Naive thymus-derived CD8-positive, alpha-beta T cell (primary cell): Measurements from ENCODE around the gene POLR3GL. TPM values are rescaled to one million over a fixed set of nuclear protein-coding genes. Genes with fewer than 3 reads are reported as not detected.
A peak's percentile ranks its signal among the peaks of the same experiment; 100 is the strongest.
"Not testable (repeated sequence)": the region's sequence is repeated elsewhere in the genome, so short reads cannot be mapped to it uniquely, and the experiment has no call there.

Source experiments
- ATAC-seq, 2 donors: fragments of 150-1000 bp; cut with Tn5 transposase in 1 of 2; sonication (Bioruptor Pico), chemical (Tn5 transposase) in 1 of 2; 1 replicate in 1 of 2; 2 replicates in 1 of 2; pipeline ENCODE4 v1.10.0; 2021; ENCODE audit warnings: mild to moderate bottlenecking in 2 of 2, moderate library complexity in 2 of 2
- POLR2A ChIA-PET: fragments of 350-600 bp; sonication (Branson Sonifier 250); formaldehyde crosslinking; loops from one replicate; lab custom pipeline; 2021; ENCODE audit warnings: antibody characterized with exemption; lab: Charles Lee
- DNase-seq, 10 donors: peaks; one replicate each; pipeline versions ENCODE4 v3.0.0 to v3.0.0-alpha.2; 2020 to 2022
- H3K27ac Mint-ChIP-seq, 10 donors: one replicate each; pipeline ENCODE4 v1.8.0; 2020 to 2022; ENCODE audit warnings: mild to moderate bottlenecking in 10 of 10, mixed read lengths in 10 of 10, moderate library complexity in 4 of 10, inconsistent platforms in 1 of 10
- H3K27me3 Mint-ChIP-seq, 5 donors: one replicate each; pipeline ENCODE4 v1.8.0; 2021 to 2022; ENCODE audit warnings: mixed read lengths in 5 of 5
- H3K36me3 Mint-ChIP-seq, 3 donors: one replicate each; pipeline ENCODE4 v1.8.0; 2020 to 2022; ENCODE audit warnings: mixed read lengths in 3 of 3, mild to moderate bottlenecking in 2 of 3, inconsistent platforms in 1 of 3
- H3K4me1 Mint-ChIP-seq, 4 donors: one replicate each; pipeline ENCODE4 v1.8.0; 2021 to 2022; ENCODE audit warnings: mixed read lengths in 4 of 4
- H3K4me3 Mint-ChIP-seq, 10 donors: one replicate each; pipeline ENCODE4 v1.8.0; 2020 to 2022; ENCODE audit warnings: mild to moderate bottlenecking in 10 of 10, mixed read lengths in 10 of 10, moderate library complexity in 6 of 10, inconsistent platforms in 1 of 10
- H3K9me3 Mint-ChIP-seq, 9 donors: one replicate each; pipeline ENCODE4 v1.8.0; 2020 to 2022; ENCODE audit warnings: mixed read lengths in 9 of 9, mild to moderate bottlenecking in 3 of 9, inconsistent platforms in 1 of 9, moderate library complexity in 1 of 9
- polyA plus RNA-seq, 3 donors: library from polyadenylated mRNA; unstranded; fragments of 300-500 nt; fragmentation: Illumina TruSeq; gene quantifications; one replicate each; pipeline ENCODE4 v1.2.3, GENCODE V29; 2021
- total RNA-seq, 8 experiments: library from RNA in 2 of 8; stranded (reverse) in 2 of 8; gene quantifications; one replicate each; pipeline ENCODE4 v1.2.3 and lab custom pipeline; 2021 to 2026

POLR3GL gene, protein sequence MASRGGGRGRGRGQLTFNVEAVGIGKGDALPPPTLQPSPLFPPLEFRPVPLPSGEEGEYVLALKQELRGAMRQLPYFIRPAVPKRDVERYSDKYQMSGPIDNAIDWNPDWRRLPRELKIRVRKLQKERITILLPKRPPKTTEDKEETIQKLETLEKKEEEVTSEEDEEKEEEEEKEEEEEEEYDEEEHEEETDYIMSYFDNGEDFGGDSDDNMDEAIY
- total RNA-seq: 10 to 100 TPM; 32.5 to 34.4 TPM
- 100 to 1,000 TPM in 1 of 3 donors, 10 to 100 TPM in 2; 98.4 to 101 (median 98.6) TPM for polyA plus RNA-seq
- total RNA-seq (lab: John Stamatoyannopoulos, UW): 12.8 to 28.9 (median 23.4) reads per million in 6 experiments

- Mint-ChIP-seq H3K27me3 (no peaks in the 10 kb centered on the region), H3K9me3 (peaks cover 0 to 5% (median 0%) of the 10 kb centered on the region in 9 donors), H3K4me3 (peak within 1 kb of the TSS; percentile 88 to 99 (median 92)), H3K27ac (peak within 1 kb of the TSS; percentile 86 to 99 (median 98)), H3K4me1 (peaks cover 36 to 66% (median 64%) of the 10 kb centered on the region in 4 donors), H3K36me3 (peaks cover 4 to 13% (median 9%) of the 10 kb centered on the region in 3 donors)
- DNase-seq (peak; percentile 75 to 95 (median 89)), ATAC-seq (peak; percentile 84 to 87)
- POLR2A ChIA-PET: interaction anchor here (0.6 to 17.9 kb wide), 20 partner anchors 9 to 140 kb away, joined by 3 to 462 read pairs (median 6); partner anchors contain the start of genes PEX11B, PIAS3, POLR3C and RBM8A
These were observed at the start of gene POLR3GL, which contains the start of gene ANKRD34A for GRCh38 chr1:145964328-145965118. Gene POLR3GL, plus strand, starts transcription at chr1:145964690. Its CDS starts 10,176 bp downstream, at chr1:145974866. Gene ANKRD34A, minus strand, starts transcription at chr1:145964575. Its CDS starts 2,816 bp downstream, at chr1:145961759.

- no peaks in the 10 kb centered on the region for H3K9me3 Mint-ChIP-seq
- no peaks in the 10 kb centered on the region for H3K27me3 Mint-ChIP-seq
- H3K4me3 Mint-ChIP-seq: peak overlapping the region; percentile 9 to 93 (median 82)
- H3K27ac Mint-ChIP-seq: peak overlapping the region in 8 of 10 donors; percentile 74 to 95 (median 88)
- POLR2A ChIA-PET: interaction anchor here (0.6 to 1.4 kb wide), 5 partner anchors 27 to 82 kb away, joined by 3 to 4 read pairs (median 4); no protein-coding TSS in a partner anchor
- ATAC-seq: no peak
- DNase-seq: no peak
- H3K4me1 Mint-ChIP-seq: peaks cover 29 to 60% (median 53%) of the 10 kb centered on the region in 4 donors
- H3K36me3 Mint-ChIP-seq: peaks cover 0 to 57% (median 3%) of the 10 kb centered on the region in 3 donors
These were observed 47.7 kb upstream of the POLR3GL start for GRCh38 chr1:145916745-145917144.

DNA sequence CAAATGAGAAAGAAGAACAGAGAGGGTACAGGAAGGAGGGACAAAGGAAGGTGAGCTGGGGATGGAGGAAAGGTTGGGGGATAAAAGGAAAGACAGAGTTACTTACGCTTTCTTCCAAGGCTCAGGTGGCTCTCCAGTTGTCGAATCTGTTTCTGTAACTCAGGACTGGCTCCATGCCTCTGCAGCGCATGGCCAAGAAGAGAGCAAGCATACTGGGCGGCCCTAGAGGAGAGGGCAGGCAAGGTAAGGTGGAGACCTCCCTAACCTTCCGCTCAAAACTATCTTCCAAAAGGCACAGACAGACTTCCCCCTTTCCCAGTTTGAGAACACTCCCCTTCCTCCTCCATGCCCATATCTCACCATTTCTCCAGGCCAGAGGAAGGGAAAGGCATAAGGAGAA is 46.9 kb upstream of the POLR3GL start:
- Mint-ChIP-seq H3K27ac (peak overlapping the region; percentile 91 to 97 (median 96)), H3K4me1 (peaks cover 29 to 60% (median 53%) of the 10 kb centered on the region in 4 donors), H3K27me3 (no peaks in the 10 kb centered on the region), H3K4me3 (peak overlapping the region; percentile 87 to 94 (median 92)), H3K36me3 (peaks cover 0 to 53% (median 3%) of the 10 kb centered on the region in 3 donors), H3K9me3 (no peaks in the 10 kb centered on the region)
- DNase-seq (no peak), ATAC-seq (no peak)
- POLR2A ChIA-PET: interaction anchor here (0.6 to 6.7 kb wide), 8 partner anchors 10 to 120 kb away, joined by 3 to 117 read pairs (median 8); partner anchors contain the start of genes ANKRD34A, LIX1L, NUDT17 and PIAS3

- H3K9me3 Mint-ChIP-seq: no peaks in the 10 kb centered on the region
- ATAC-seq (peak; percentile 91 to 92), DNase-seq (peak; percentile 86 to 96 (median 91))
- H3K27ac Mint-ChIP-seq: peak within 1 kb of the TSS; percentile 91 to 97 (median 96)
- POLR2A ChIA-PET: interaction anchor here (0.6 to 6.7 kb wide), 18 partner anchors 9 to 119 kb away, joined by 3 to 117 read pairs (median 5); partner anchors contain the start of genes ANKRD34A, ANKRD35, LIX1L and NUDT17
- peaks cover 0 to 53% (median 3%) of the 10 kb centered on the region in 3 donors for H3K36me3 Mint-ChIP-seq
- peaks cover 29 to 59% (median 52%) of the 10 kb centered on the region in 4 donors for H3K4me1 Mint-ChIP-seq
- H3K4me3 Mint-ChIP-seq: peak within 1 kb of the TSS; percentile 87 to 94 (median 92)
- no peaks in the 10 kb centered on the region for H3K27me3 Mint-ChIP-seq
These were observed 46.1 kb upstream of the POLR3GL start, which contains the start of gene PEX11B for GRCh38 chr1:145918144-145918991. Gene PEX11B, minus strand, starts transcription at chr1:145918717. Its CDS starts 29 bp downstream, at chr1:145918688.

GRCh38 chr1:145918992-145919939 is 45.2 kb upstream of the POLR3GL start:
- H3K9me3 Mint-ChIP-seq: no peaks in the 10 kb centered on the region
- peak overlapping the region; percentile 87 to 94 (median 92) for H3K4me3 Mint-ChIP-seq
- POLR2A ChIA-PET: interaction anchor here (0.6 to 6.7 kb wide), 16 partner anchors 8 to 118 kb away, joined by 3 to 117 read pairs (median 6); partner anchors contain the start of genes ANKRD34A, ANKRD35, LIX1L and PIAS3
- no peaks in the 10 kb centered on the region for H3K27me3 Mint-ChIP-seq
- H3K36me3 Mint-ChIP-seq: peaks cover 0 to 45% (median 3%) of the 10 kb centered on the region in 3 donors
- peak in 1 of 10 donors; percentile 14 for DNase-seq
- peaks cover 25 to 52% (median 48%) of the 10 kb centered on the region in 4 donors for H3K4me1 Mint-ChIP-seq
- H3K27ac Mint-ChIP-seq: peak overlapping the region; percentile 91 to 97 (median 96)
- ATAC-seq: peak; percentile 9 to 24

DNA sequence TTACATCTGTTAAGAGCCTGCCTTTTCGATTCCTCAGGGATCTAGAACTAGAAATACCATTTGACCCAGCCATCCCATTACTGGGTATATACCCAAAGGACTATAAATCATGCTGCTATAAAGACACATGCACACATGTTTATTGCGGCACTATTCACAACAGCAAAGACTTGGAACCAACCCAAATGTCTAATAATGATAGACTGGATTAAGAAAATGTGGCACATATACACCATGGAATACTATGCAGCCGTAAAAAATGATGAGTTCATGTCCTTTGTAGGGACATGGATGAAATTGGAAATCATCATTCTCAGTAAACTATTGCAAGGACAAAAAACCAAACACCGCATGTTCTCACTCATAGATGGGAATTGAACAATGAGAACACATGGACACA is 44.2 kb upstream of the POLR3GL start:
- DNase-seq, H3K9me3 Mint-ChIP-seq, H3K27me3 Mint-ChIP-seq, ATAC-seq: not testable (repeated sequence)
- H3K4me1 Mint-ChIP-seq: peaks cover 21 to 48% (median 44%) of the 10 kb centered on the region in 4 donors
- H3K4me3 Mint-ChIP-seq: peak overlapping the region; percentile 72 to 94 (median 90)
- H3K36me3 Mint-ChIP-seq: peaks cover 0 to 38% (median 3%) of the 10 kb centered on the region in 3 donors
- H3K27ac Mint-ChIP-seq: peak overlapping the region in 8 of 10 donors; percentile 52 to 96 (median 83)
- POLR2A ChIA-PET: interaction anchor here (3.1 to 6.7 kb wide), 2 partner anchors 40 to 61 kb away, joined by 34 to 117 read pairs; partner anchors contain the start of genes ANKRD34A, LIX1L, PIAS3 and POLR3GL

- POLR2A ChIA-PET: interaction anchor here (1.0 to 6.7 kb wide), 3 partner anchors 8 to 64 kb away, joined by 4 to 117 read pairs (median 6); partner anchors contain the start of genes ANKRD34A, LIX1L, PIAS3 and POLR3GL
- Mint-ChIP-seq H3K27ac (peak overlapping the region in 1 of 10 donors; percentile 18), H3K36me3 (peaks cover 0 to 22% (median 5%) of the 10 kb centered on the region in 3 donors), H3K4me1 (peaks cover 17 to 35% (median 32%) of the 10 kb centered on the region in 4 donors), H3K27me3 (no peaks in the 10 kb centered on the region), H3K9me3 (no peaks in the 10 kb centered on the region), H3K4me3 (no peak overlapping the region)
- no peak for DNase-seq
- no peak for ATAC-seq
These were observed 42.2 kb upstream of the POLR3GL start for GRCh38 chr1:145922266-145922665.

GRCh38 chr1:145926686-145927062 is 37.8 kb upstream of the POLR3GL start:
- peaks cover 7 to 14% (median 11%) of the 10 kb centered on the region in 4 donors for H3K4me1 Mint-ChIP-seq
- peaks cover 0 to 19% (median 5%) of the 10 kb centered on the region in 3 donors for H3K36me3 Mint-ChIP-seq
- H3K27me3 Mint-ChIP-seq: no peaks in the 10 kb centered on the region
- POLR2A ChIA-PET: interaction anchor here (0.6 to 3.9 kb wide), 19 partner anchors 8 to 109 kb away, joined by 3 to 288 read pairs (median 8); partner anchors contain the start of genes ANKRD34A, ITGA10, LIX1L and PEX11B
- ATAC-seq (no peak), DNase-seq (no peak)
- H3K27ac Mint-ChIP-seq: no peak overlapping the region
- H3K4me3 Mint-ChIP-seq: no peak overlapping the region
- no peaks in the 10 kb centered on the region for H3K9me3 Mint-ChIP-seq

DNA sequence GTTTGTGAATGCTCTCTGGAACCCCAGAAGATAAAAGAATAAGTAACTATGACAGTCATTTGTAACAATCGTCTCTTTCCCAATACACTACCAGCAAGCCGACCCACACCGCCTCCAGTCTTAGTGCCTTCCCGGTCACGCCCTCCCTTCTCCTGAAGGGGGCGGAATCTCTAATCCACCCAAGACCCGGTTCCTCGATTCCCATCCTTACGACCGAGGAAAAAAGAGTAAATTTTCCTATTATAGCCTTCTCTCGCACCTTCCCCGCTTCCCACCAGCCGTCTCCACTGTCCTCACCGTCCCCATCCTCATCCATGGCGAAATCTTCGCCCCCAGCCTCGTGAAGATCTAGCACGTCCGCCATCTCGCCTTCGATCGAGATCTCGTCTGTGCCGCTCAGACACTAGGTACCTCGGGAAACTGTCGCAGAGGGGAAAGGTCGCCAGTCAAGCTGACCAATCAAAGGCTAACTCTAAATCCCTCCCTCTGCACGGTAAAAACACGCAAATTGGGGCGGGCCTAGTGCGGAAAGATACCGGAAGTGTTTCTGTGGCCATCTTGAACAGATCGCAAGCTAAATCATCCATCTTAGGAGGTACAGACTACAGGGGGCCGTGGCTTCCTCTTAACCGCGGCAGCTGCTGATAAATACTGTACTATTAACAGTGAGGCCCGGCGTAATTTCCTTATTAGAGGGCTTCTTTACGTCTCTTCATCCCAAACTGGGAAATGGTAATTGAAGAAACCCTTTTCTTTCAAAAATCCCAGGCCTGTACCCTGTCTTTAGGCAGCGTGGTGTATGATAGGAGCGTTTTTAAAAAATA is 37.2 kb upstream of the POLR3GL start, which contains the start of gene RBM8A:
Gene RBM8A (minus strand): TSS at position 422 of the 824 bp plus-strand sequence. CDS start 58 bp downstream, at position 364.
- peak within 1 kb of the TSS in 3 of 10 donors; percentile 43 to 80 (median 52) for H3K4me3 Mint-ChIP-seq
- no peaks in the 10 kb centered on the region for H3K27me3 Mint-ChIP-seq
- peaks cover 7 to 18% (median 16%) of the 10 kb centered on the region in 4 donors for H3K4me1 Mint-ChIP-seq
- H3K36me3 Mint-ChIP-seq: peaks cover 0 to 17% (median 5%) of the 10 kb centered on the region in 3 donors
- no peaks in the 10 kb centered on the region for H3K9me3 Mint-ChIP-seq
- DNase-seq (peak; percentile 72 to 98 (median 95)), ATAC-seq (peak; percentile 94 to 96)
- peak within 1 kb of the TSS in 2 of 10 donors; percentile 91 to 94 for H3K27ac Mint-ChIP-seq
- POLR2A ChIA-PET: interaction anchor here (0.5 to 3.9 kb wide), 37 partner anchors 9 to 125 kb away, joined by 3 to 288 read pairs (median 7); partner anchors contain the start of genes ANKRD34A, ITGA10, LIX1L and NUDT17
